Chondrocyte (in vitro differentiated cells): ENCODE results near the gene ATG10. TPM values are rescaled to one million over a fixed set of nuclear protein-coding genes. Genes with fewer than 3 reads are reported as not detected.
"Not testable (repeated sequence)": the region's sequence is repeated elsewhere in the genome, so short reads cannot be mapped to it uniquely, and the experiment has no call there.

Experiments
- DNase-seq: peaks from one replicate; pipeline ENCODE4 v3.0.0; 2021; ENCODE audit warnings: mixed read lengths, low spot score
- H3K27ac Mint-ChIP-seq: one replicate; pipeline ENCODE4 v1.8.0; 2021; ENCODE audit warnings: mild to moderate bottlenecking, moderate library complexity, mixed read lengths; ENCODE audit not compliant: unreplicated experiment
- H3K27me3 Mint-ChIP-seq: 2 replicates; pipeline ENCODE4 v1.8.0; 2021; ENCODE audit warnings: low read depth, mixed read lengths
- H3K36me3 Mint-ChIP-seq: 2 replicates; pipeline ENCODE4 v1.8.0; 2021; ENCODE audit warnings: low read depth, mixed read lengths
- H3K4me1 Mint-ChIP-seq: 2 replicates; pipeline ENCODE4 v1.8.0; 2021; ENCODE audit warnings: low read depth, mild to moderate bottlenecking, mixed read lengths
- H3K4me3 Mint-ChIP-seq: one replicate; pipeline ENCODE4 v1.8.0; 2021; ENCODE audit warnings: mild to moderate bottlenecking, moderate library complexity, mixed read lengths; ENCODE audit not compliant: unreplicated experiment
- H3K9me3 Mint-ChIP-seq: 2 replicates; pipeline ENCODE4 v1.8.0; 2021; ENCODE audit warnings: low read depth, mixed read lengths
- CTCF ChIP-seq: fragments of 200-600 bp; sonication (generic); IDR thresholded peaks from 2 replicates; pipeline ENCODE4 v1.5.0; 2021; ENCODE audit warnings: antibody characterized with exemption, mild to moderate bottlenecking, moderate library complexity
- total RNA-seq: library from RNA; stranded (reverse); gene quantifications from 3 replicates; pipeline ENCODE4 v1.2.1, GENCODE V29; 2021

ATG10 gene
- total RNA-seq, 1 donor from 2014 or later = 6.4 TPM

- DNase-seq = no peak
Measured at GRCh38 chr5:81995407-81995806, 23.6 kb downstream of the ATG10 start.

GRCh38 chr5:82004511-82004910 lies 32.7 kb downstream of the ATG10 start:
- no peak for DNase-seq

More at GRCh38 chr5:81995407-81995806, 23.6 kb downstream of the ATG10 start:
- peaks cover 9% of the 10 kb centered on the region for H3K4me1 Mint-ChIP-seq
- peaks cover 15% of the 10 kb centered on the region for H3K9me3 Mint-ChIP-seq
- no peak overlapping the region for H3K4me3 Mint-ChIP-seq
- no peaks in the 10 kb centered on the region for H3K27me3 Mint-ChIP-seq
- peaks cover 23% of the 10 kb centered on the region for H3K36me3 Mint-ChIP-seq
- no peak overlapping the region for H3K27ac Mint-ChIP-seq
- no peak for TF ChIP-seq CTCF

GRCh38 chr5:82009869-82010268 lies 38.0 kb downstream of the ATG10 start:
- H3K36me3 Mint-ChIP-seq = peaks cover 10% of the 10 kb centered on the region
- not testable (repeated sequence) for H3K4me1 Mint-ChIP-seq, H3K4me3 Mint-ChIP-seq, H3K27me3 Mint-ChIP-seq, H3K9me3 Mint-ChIP-seq, DNase-seq, H3K27ac Mint-ChIP-seq

More at GRCh38 chr5:82004511-82004910, 32.7 kb downstream of the ATG10 start:
- Mint-ChIP-seq H3K27me3 (no peaks in the 10 kb centered on the region), H3K36me3 (peaks cover 3% of the 10 kb centered on the region), H3K4me3 (no peak overlapping the region), H3K9me3 (peaks cover 15% of the 10 kb centered on the region), H3K27ac (no peak overlapping the region), H3K4me1 (peaks cover 2% of the 10 kb centered on the region)
- TF ChIP-seq CTCF = no peak

- H3K36me3 Mint-ChIP-seq = peaks cover 17% of the 10 kb centered on the region
- H3K27ac Mint-ChIP-seq = no peak overlapping the region
- no peak for TF ChIP-seq CTCF
- no peak for DNase-seq
- H3K27me3 Mint-ChIP-seq = no peaks in the 10 kb centered on the region
- H3K4me1 Mint-ChIP-seq = no peaks in the 10 kb centered on the region
- H3K9me3 Mint-ChIP-seq = peaks cover 10% of the 10 kb centered on the region
- no peak overlapping the region for H3K4me3 Mint-ChIP-seq
Measured at GRCh38 chr5:82010696-82011095, 38.9 kb downstream of the ATG10 start.

GRCh38 chr5:82011761-82012160 lies 39.9 kb downstream of the ATG10 start:
- peaks cover 21% of the 10 kb centered on the region for H3K36me3 Mint-ChIP-seq
- H3K4me3 Mint-ChIP-seq = no peak overlapping the region
- no peak for TF ChIP-seq CTCF
- no peaks in the 10 kb centered on the region for H3K4me1 Mint-ChIP-seq
- DNase-seq = no peak
- no peaks in the 10 kb centered on the region for H3K27me3 Mint-ChIP-seq
- H3K9me3 Mint-ChIP-seq = peaks cover 17% of the 10 kb centered on the region
- H3K27ac Mint-ChIP-seq = no peak overlapping the region

GRCh38 chr5:82014644-82015043 lies 42.8 kb downstream of the ATG10 start:
- H3K4me1 Mint-ChIP-seq, H3K27me3 Mint-ChIP-seq, H3K27ac Mint-ChIP-seq, H3K4me3 Mint-ChIP-seq, DNase-seq: not testable (repeated sequence)
- peaks cover 19% of the 10 kb centered on the region for H3K36me3 Mint-ChIP-seq
- peaks cover 17% of the 10 kb centered on the region for H3K9me3 Mint-ChIP-seq
